OCI-LY7 (cell line): ENCODE measurements around the gene TNS3.

Experiments used
- CTCF ChIP-seq: fragments of 200-600 bp; sonication (generic); conservative IDR thresholded peaks from 2 replicates; pipeline ENCODE4 v1.5.1; 2014; ENCODE audit warnings: mild to moderate bottlenecking, antibody characterized with exemption, low read length, moderate library complexity, mixed read lengths
- EZH2phosphoT487 ChIP-seq: fragments of 200-600 bp; sonication (generic); IDR thresholded peaks from 2 replicates; pipeline ENCODE4 v1.6.1; 2018; ENCODE audit warnings: low read depth, borderline replicate concordance, mild to moderate bottlenecking, mixed run types, antibody characterized with exemption, low read length, moderate library complexity, mixed read lengths

DNA sequence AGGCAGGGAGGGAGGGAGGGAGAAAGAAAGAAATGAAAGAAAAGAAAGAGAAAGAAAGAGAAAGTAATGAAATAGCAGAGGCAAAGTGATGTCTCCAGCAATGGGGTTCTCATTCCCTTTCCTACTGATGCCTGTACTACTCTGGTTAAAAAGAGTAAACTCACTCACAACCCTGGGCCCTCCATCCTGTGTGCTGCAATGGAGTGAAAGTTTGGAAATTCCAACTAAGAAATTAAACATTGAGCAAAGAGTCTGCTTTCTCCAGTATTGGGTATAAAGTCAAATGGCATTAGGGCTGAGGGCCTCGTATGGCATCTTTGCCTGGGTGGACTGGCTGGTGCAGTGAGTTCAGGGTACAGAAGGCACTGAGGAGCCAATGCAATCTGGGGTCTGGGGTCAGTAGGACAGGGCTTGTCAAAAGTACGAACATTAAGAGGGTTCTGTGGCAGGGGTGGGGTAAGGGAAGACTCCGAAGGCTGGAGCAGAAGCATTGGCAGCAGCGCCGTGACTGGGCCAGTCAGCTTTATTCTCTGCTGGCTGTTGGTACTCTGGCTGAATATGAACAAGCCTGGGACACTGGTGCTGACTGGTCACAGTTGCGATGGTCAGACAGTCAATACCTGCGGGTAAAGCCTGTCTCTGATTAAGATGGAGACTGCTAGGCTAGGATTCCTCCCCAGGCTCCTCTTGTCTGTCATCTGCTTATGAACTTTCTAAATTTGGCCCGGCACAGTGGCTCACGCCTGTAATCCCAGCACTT lies 24.1 kb upstream of the TNS3 start:
- TF ChIP-seq CTCF: no peak
- no peak for TF ChIP-seq EZH2phosphoT487
